Panc1 (cell line): ENCODE results near the gene NUP210L. TPM values are rescaled to one million over a fixed set of nuclear protein-coding genes. Genes with fewer than 3 reads are reported as not detected.
A peak's percentile ranks its signal among the peaks of the same experiment; 100 is the strongest.

Experiments
- ATAC-seq: fragments of 200-7000 bp; cut with Tn5 transposase; 2 replicates; pipeline ENCODE4 v1.9.1; 2020; ENCODE audit warnings: mild to moderate bottlenecking, moderate library complexity
- BruUV-seq: library from RNA; stranded (reverse); fragments of 400-500 nt; replicated peaks from 2 replicates; lab custom pipeline; 2021; lab: Mats Ljungman, UMichigan
- CTCF ChIA-PET: fragments of 300-600 bp; sonication (Branson Sonifier 250); formaldehyde crosslinking; loops from one replicate; lab custom pipeline; 2022; ENCODE audit warnings: antibody characterized with exemption; lab: Charles Lee
- POLR2A ChIA-PET: fragments of 300-600 bp; sonication (Branson Sonifier 250); formaldehyde crosslinking; loops from one replicate; lab custom pipeline; 2022; ENCODE audit warnings: antibody characterized with exemption; lab: Charles Lee
- DNase-seq: peaks from one replicate; pipeline ENCODE4 v3.0.0-alpha.2; 2010; ENCODE audit warnings: low read depth, low spot score
- H3K27ac ChIP-seq: 2 replicates; pipeline ENCODE4 v1.5.1; 2011; ENCODE audit warnings: mild to moderate bottlenecking, low read length, inconsistent platforms
- H3K27me3 ChIP-seq: fragments of 200-500 bp; sonication (Bioruptor generic); 2 replicates; pipeline ENCODE4 v1.6.0; 2014; ENCODE audit warnings: low read length, inconsistent platforms; ENCODE audit not compliant: control insufficient read depth, insufficient read depth
- H3K36me3 ChIP-seq: fragments of 200-500 bp; sonication (Bioruptor generic); 2 replicates; pipeline ENCODE4 v1.5.1; 2014; ENCODE audit warnings: inconsistent platforms, mild to moderate bottlenecking, low read length, moderate library complexity; ENCODE audit not compliant: control insufficient read depth, insufficient read depth
- H3K4me1 ChIP-seq: 2 replicates; pipeline ENCODE4 v1.5.1; 2011; ENCODE audit warnings: inconsistent platforms, mild to moderate bottlenecking, low read length, moderate library complexity; ENCODE audit not compliant: control insufficient read depth, insufficient read depth
- H3K4me3 ChIP-seq, 2 experiments: 2 replicates each; pipeline ENCODE4 v1.5.1; 2011 to 2012; ENCODE audit warnings: low read depth in 2 of 2, low read length in 2 of 2, mild to moderate bottlenecking in 2 of 2, inconsistent platforms in 1 of 2, moderate library complexity in 1 of 2
- H3K9me3 ChIP-seq: fragments of 200-500 bp; sonication (Bioruptor generic); 2 replicates; pipeline ENCODE4 v1.5.1; 2014; ENCODE audit warnings: low read depth, mild to moderate bottlenecking, inconsistent platforms, low read length, moderate library complexity; ENCODE audit not compliant: control insufficient read depth, insufficient read depth
- CTCF ChIP-seq: fragments of 450-650 bp; IDR thresholded peaks from 2 replicates; pipeline ENCODE4 v1.5.1; 2017; ENCODE audit warnings: mild to moderate bottlenecking
- POLR2AphosphoS5 ChIP-seq: IDR thresholded peaks from 2 replicates; pipeline ENCODE4 v1.6.1; 2012; ENCODE audit warnings: mild to moderate bottlenecking, low read depth, low read length, moderate library complexity
- REST ChIP-seq, 2 experiments: IDR thresholded peaks; 2 replicates each; pipeline ENCODE4 v1.6.1; 2011 to 2012; ENCODE audit warnings: low read depth in 2 of 2, control low read depth in 1 of 2, low read length in 1 of 2, mild to moderate bottlenecking in 1 of 2, moderate library complexity in 1 of 2; ENCODE audit not compliant: insufficient read depth in 1 of 2
- SIN3A ChIP-seq: IDR thresholded peaks from 2 replicates; pipeline ENCODE4 v1.6.1; 2012; ENCODE audit warnings: low read depth, mild to moderate bottlenecking, low read length, moderate library complexity, borderline replicate concordance; ENCODE audit not compliant: insufficient read depth
- TCF7L2 ChIP-seq: IDR thresholded peaks from 2 replicates; pipeline ENCODE4 v1.6.1; 2011; ENCODE audit warnings: mild to moderate bottlenecking, low read depth, low read length, inconsistent platforms
- in situ Hi-C: cut with HindIII; loops from 2 replicates; pipeline ENCODE4 v1.10.0; 2016; ENCODE audit warnings: low sequenced_read_pairs, low pct_unique_long_range_greater_than_20kb
- intact Hi-C: fragments of 100-400 bp; cut with micrococcal nuclease; formaldehyde crosslinking; loops from one replicate; pipeline ENCODE4 v1.10.0; 2022; ENCODE audit not compliant: unreplicated experiment
- total RNA-seq: library from RNA; stranded (reverse); gene quantifications from one replicate; pipeline ENCODE4 v1.2.1, GENCODE V29; 2021; ENCODE audit not compliant: unreplicated experiment

Gene NUP210L
- total RNA-seq, 1 experiment from 2014 or later: 0.05 TPM

DNA sequence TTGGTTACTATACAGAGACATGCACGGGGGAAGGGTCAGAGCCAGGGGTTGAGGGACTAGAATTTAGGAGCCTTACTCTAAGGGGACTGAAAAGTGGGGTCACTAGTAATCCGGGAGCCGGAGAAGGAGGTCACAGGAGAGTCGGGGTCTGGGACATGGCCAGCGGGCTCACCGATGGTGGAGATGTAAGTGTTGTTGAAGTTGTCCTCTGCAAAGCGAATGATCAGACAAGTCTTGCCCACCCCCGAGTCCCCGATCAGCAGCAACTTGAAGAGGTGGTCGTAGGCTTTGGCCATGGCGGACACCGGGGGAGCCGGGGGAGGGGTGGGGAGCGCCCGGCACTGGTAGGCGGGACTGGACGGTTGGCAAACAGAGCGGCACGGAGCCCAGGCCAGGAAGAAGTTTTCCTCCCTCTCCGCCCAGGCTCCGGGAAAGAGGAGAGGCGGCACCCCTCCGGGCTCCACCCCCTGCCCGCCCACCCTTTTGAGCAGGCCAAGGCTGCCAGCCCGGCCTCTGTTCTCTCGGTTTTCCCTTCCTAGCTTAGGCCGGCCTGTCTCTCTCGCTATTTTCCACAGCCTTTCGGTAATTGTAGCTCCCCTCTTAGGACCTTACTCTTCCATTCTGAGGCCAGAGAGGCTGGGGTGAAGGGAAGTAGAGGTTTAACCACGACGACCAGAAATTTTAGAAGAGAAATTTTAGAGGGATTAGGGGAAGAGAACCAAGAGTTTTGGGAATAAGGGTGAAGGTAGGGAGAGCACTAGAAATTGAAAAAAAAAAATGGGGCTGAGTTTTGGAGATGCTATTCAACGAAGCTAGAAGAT lies 168.7 kb downstream of the NUP210L start, which contains the start of gene RAB13:
Gene RAB13 (minus strand): TSS at position 399 of the 821 bp plus-strand sequence. CDS start 103 bp downstream, at position 296.
- peak within 1 kb of the TSS; percentile 60 to 76 for H3K4me3 ChIP-seq
- CTCF ChIA-PET: interaction anchor here (1.0 to 1.2 kb wide), 4 partner anchors 38 to 477 kb away, joined by 3 to 5 read pairs (median 4); no protein-coding TSS in a partner anchor
- H3K27ac ChIP-seq: peak within 1 kb of the TSS; percentile 91
- ATAC-seq (peak; percentile 90), DNase-seq (no peak)
- intact Hi-C loops: loop anchor here (2.0 to 5.0 kb wide), 2 partner anchors 189 to 309 kb away; partner anchors contain the start of gene NPR1
- no TSS peak for BruUV-seq
- no peaks in the 10 kb centered on the region for H3K9me3 ChIP-seq
- H3K27me3 ChIP-seq: no peaks in the 10 kb centered on the region
- TF ChIP-seq SIN3A (no peak), POLR2AphosphoS5 (no peak), TCF7L2 (no peak), REST (IDR thresholded peaks at IDR 0.05; ENCODE audit: insufficient read depth in 1 of 2, low read depth in 2 of 2, low read length in 1 of 2) (no peak), CTCF (no peak)
- H3K36me3 ChIP-seq: peaks cover 2% of the 10 kb centered on the region; the same call in 1 of the 2 replicates
- H3K4me1 ChIP-seq: peaks cover 8% of the 10 kb centered on the region
- in situ Hi-C loops: no loop called here
- POLR2A ChIA-PET: interaction anchor here (0.6 to 0.9 kb wide), 4 partner anchors 24 to 434 kb away, joined by 3 to 7 read pairs (median 4); no protein-coding TSS in a partner anchor

GRCh38 chr1:153985341-153985912 lies 169.4 kb downstream of the NUP210L start:
- intact Hi-C loops (loop anchor here (5.0 kb wide), 1 partner anchor 308 kb away; the partner anchor contains the start of gene NPR1), in situ Hi-C loops (no loop called here)
- TF ChIP-seq SIN3A (no peak), REST (IDR thresholded peaks at IDR 0.05; ENCODE audit: insufficient read depth in 1 of 2, low read depth in 2 of 2, low read length in 1 of 2) (no peak), CTCF (no peak), POLR2AphosphoS5 (no peak), TCF7L2 (no peak)
- CTCF ChIA-PET: no interaction called here
- no peaks in the 10 kb centered on the region for H3K27me3 ChIP-seq
- no peaks in the 10 kb centered on the region for H3K36me3 ChIP-seq
- no peaks in the 10 kb centered on the region for H3K9me3 ChIP-seq
- BruUV-seq: no TSS peak
- POLR2A ChIA-PET: interaction anchor here (0.8 kb wide), 1 partner anchor 18 kb away, joined by 3 read pairs; the partner anchor contains the start of gene CREB3L4
- peak overlapping the region; percentile 91 for H3K27ac ChIP-seq
- peak overlapping the region; percentile 60 to 76 for H3K4me3 ChIP-seq
- peaks cover 8% of the 10 kb centered on the region for H3K4me1 ChIP-seq
- no peak for ATAC-seq
- no peak for DNase-seq
